Sigmoid colon (tissue), 4 donors: ENCODE measurements around the gene SAA1.

ENCODE experiments used
- EP300 ChIP-seq, 4 donors: sonication (generic); formaldehyde crosslinking; IDR thresholded peaks; one replicate each; pipeline ENCODE4 v1.6.1; 2017; ENCODE audit warnings: antibody characterized with exemption in 4 of 4
- POLR2A ChIP-seq, 2 donors: fragments of 450-650 bp; IDR thresholded peaks; one replicate each; pipeline ENCODE4 v1.6.1; 2016; ENCODE audit warnings: antibody characterized with exemption in 2 of 2, mild to moderate bottlenecking in 2 of 2, moderate library complexity in 2 of 2
- POLR2AphosphoS5 ChIP-seq, 4 donors: sonication (generic); formaldehyde crosslinking; IDR thresholded peaks; one replicate each; pipeline ENCODE4 v1.6.1; 2017; ENCODE audit warnings: antibody characterized with exemption in 4 of 4
- TF ChIP-seq, protein P1 (sequence below), 4 experiments: fragments of 450-650 bp in 3 of 4; fragments of 200-600 bp in 1 of 4; IDR thresholded peaks; one replicate each; pipeline ENCODE4 v1.5.1; 2016 to 2019; ENCODE audit warnings: antibody characterized with exemption in 4 of 4, mild to moderate bottlenecking in 3 of 4, moderate library complexity in 2 of 4

- TF ChIP-seq, protein P1, sequence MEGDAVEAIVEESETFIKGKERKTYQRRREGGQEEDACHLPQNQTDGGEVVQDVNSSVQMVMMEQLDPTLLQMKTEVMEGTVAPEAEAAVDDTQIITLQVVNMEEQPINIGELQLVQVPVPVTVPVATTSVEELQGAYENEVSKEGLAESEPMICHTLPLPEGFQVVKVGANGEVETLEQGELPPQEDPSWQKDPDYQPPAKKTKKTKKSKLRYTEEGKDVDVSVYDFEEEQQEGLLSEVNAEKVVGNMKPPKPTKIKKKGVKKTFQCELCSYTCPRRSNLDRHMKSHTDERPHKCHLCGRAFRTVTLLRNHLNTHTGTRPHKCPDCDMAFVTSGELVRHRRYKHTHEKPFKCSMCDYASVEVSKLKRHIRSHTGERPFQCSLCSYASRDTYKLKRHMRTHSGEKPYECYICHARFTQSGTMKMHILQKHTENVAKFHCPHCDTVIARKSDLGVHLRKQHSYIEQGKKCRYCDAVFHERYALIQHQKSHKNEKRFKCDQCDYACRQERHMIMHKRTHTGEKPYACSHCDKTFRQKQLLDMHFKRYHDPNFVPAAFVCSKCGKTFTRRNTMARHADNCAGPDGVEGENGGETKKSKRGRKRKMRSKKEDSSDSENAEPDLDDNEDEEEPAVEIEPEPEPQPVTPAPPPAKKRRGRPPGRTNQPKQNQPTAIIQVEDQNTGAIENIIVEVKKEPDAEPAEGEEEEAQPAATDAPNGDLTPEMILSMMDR (IDR thresholded peaks at IDR 0.05), result no peak
- TF ChIP-seq POLR2AphosphoS5 (IDR thresholded peaks at IDR 0.05), result no peak
- no peak for TF ChIP-seq POLR2A (IDR thresholded peaks at IDR 0.05)
- no peak for TF ChIP-seq EP300 (IDR thresholded peaks at IDR 0.05)
Observed at GRCh38 chr11:18304745-18305144, 38.7 kb downstream of the SAA1 start.
